ENCODE data around the gene MMEL1.
A peak's percentile ranks its signal among the peaks of the same experiment; 100 is the strongest.
"Not testable (repeated sequence)": the region's sequence is repeated elsewhere in the genome, so short reads cannot be mapped to it uniquely, and the experiment has no call there.

The MMEL1 gene

DNA sequence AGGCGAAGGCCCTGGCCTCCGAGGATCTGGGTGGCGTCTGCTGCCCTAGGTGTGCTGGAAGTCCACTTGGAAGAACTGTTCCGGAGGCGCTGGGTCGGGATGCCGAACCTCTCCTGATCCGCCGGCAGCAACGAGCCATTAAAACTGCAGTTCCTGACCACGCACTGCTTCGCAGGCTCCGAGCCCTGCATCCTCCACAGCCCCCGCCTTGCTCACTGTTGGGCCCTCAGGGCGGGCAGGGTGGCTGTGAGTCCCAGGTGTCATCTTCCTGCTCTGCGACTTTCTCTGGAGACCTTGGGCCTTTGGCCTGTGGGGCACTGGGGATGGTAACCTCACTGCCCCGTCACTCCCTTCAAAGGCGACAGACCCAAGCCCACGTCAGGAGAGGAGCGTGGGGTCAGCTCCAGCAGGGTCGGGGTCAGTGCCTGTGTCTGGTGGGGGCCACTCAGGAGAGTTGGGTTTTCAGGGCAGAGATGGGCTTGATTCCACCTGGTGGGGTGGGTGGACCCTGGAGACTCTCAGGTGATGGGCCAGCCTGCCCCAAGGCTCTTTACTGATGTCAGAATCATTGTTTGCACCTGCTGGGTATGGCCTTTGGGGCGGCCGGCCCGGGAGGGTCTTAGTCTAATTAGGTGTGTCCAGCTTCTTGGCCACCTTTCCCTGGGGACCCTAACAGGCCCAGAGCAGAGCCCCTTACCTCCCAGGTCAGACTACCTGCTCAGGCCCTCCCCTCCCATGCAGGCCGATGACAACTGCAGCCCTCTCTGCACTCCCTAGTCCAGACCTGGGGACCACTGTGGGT lies 43.2 kb downstream of the MMEL1 start:
- no peak for DNase-seq

DNA sequence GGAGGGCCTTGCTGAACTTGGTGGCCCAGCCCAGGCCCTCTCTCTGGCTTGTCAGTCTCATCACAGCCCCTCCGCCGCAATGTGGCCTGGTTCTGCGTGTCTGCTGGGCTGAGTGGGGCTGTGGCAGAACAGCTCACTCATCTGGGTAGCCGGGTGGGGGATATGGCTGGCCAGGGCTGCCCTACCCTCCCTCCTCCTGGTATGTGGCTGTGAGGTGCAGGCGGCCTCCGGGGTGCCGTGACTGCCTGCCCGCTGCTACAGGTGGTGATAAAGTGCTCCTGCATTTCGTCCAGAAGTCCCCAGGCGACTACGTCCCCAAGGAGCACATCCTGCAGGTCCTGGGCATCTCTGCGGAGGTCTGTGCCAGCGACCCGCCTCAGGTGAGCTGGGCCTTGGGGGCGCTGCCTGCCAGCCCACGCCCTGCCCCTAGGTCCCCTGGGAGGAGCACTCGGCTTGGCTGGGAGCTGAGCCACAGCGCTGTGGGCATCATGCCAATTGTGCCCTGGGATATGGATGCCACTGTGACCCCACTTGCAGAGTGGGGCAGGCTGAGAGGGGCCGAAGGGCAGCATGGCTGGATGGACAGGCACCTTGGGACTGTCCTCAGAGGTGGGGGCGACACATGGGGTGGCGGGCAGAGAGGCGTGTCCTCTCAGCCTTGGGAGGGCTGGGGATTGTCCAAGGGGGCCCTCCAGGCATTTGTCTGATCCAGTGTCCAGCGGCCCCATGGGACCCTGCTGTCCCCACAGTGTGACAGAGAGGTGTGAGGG lies 44.0 kb downstream of the MMEL1 start:
- no peak for DNase-seq

DNA sequence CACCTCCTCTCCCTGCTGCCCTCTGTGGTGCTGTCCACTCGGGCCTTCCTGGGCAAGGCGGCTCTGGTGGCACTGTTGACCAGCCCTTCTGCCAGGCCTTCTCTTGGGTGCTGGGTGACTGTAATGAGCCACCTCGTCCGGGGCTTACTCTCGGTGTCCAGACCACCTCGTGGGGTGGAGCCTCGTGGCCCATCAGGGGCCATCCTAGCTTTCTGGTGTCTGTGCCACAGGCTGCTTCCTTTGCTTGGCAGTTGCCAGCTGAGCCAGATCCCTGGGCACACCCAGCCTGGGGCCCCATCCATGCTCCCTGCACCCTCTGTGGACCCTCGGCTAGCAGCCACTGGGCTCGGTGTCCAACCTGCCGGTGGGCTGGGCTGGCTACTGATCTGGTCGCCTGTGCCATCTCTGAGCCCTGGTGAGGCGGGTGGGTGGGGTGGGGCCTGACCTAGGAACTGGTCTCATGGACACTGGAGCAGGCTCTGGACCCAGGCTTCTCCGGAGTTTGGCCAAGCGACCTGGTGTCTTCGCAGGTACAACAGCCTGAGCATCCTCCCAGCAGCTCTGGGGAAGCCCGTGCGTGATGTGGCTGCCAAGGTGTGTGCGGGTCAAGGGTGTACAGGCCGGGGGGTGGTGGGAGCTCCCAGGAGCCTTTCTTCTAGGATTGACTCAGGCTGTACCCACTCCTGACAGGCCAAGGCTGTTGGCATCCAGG lies 44.8 kb downstream of the MMEL1 start:
- DNase-seq, result no peak

DNA sequence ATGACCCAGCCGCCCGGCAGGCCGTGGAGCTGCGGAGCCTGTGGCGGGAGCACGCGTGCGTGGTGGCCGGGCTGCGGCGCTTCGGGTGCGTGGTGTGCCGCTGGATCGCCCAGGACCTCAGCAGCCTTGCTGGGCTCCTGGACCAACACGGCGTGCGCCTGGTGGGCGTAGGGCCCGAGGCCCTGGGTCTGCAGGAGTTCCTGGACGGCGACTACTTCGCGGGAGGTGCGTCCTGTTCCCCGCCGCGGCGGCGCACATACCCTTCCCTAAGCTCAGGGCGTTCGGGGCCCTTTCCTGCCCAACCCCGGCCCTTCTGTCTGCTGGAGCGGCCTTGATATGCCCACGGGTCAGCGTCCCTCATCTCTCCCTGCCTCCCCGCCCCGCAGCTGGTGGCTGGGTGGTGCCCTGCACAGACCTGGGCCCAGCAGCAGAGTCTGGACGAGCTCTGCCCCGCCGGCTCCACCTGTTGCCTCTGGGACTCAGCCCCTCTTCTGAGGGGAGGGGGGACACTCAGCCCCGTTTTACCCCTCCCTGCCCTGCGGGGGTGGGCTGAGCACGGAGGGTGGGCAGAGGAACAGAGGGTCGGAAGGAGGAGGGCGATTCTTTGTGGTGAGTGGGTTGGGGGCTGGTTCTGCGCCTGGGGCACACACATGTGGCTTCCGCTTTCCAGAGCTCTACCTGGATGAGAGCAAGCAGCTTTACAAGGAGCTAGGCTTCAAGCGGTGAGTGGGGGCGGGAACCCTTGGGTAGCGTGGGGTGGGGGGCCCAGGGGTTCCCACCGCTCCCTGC lies 45.6 kb downstream of the MMEL1 start:
- no peak for DNase-seq

GRCh38 chr1:2586154-2587070 lies 46.4 kb downstream of the MMEL1 start, which contains the start of gene PRXL2B:
Gene PRXL2B (plus strand): TSS chr1:2586777. CDS start chr1:2586886, 109 bp downstream.
- peak; percentile 94 for DNase-seq

GRCh38 chr1:2585318-2586092 lies 47.3 kb downstream of the MMEL1 start:
- no peak for DNase-seq

GRCh38 chr1:2584686-2585317 lies 48.0 kb downstream of the MMEL1 start:
- DNase-seq, result no peak

DNA sequence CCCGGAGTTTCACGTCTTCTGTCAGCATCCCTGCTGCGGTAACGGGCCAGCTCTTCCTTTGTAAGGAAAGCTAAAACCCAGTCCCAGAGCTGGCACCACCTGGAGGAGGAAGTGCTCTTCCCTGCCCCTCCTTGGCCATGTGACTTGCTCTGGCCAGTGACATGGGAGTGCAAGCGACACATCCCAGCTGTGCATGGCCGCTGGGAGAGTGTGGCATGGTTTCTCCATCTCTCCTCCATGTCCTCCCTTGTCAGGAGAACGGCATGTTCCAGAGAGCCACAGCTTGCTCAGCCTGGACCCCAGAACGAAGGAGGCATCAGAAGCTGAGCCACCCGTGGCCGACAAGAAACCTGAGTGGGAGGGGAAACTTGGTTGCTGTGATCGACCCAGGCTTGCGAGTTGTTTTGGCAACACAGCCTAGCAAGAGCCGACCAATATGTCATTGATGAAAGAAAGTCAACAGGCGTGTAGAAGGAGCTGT lies 48.9 kb downstream of the MMEL1 start:
- peak; percentile 51 for DNase-seq

- DNase-seq, result no peak
These were observed 49.5 kb downstream of the MMEL1 start for GRCh38 chr1:2583331-2583791.

DNA sequence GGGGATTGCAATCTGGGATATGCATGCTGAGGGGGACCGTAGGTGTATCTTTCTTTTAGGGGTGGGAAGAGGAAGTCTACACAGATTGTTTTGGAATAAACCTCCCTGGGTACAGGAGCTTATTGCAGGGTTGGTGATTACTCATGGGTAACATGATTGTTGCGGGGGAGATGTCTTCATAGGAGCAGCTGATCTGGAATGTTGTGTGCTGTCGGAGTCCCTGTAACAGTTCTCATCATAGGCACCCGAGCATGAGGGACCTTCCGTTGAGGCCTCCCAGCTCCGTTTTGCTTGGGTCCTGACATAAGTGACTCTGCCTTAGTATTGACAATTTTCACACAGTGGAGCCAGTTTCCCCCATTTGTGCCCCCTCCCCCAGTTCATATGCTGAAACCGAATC lies 50.4 kb downstream of the MMEL1 start:
- DNase-seq, result no peak

DNA sequence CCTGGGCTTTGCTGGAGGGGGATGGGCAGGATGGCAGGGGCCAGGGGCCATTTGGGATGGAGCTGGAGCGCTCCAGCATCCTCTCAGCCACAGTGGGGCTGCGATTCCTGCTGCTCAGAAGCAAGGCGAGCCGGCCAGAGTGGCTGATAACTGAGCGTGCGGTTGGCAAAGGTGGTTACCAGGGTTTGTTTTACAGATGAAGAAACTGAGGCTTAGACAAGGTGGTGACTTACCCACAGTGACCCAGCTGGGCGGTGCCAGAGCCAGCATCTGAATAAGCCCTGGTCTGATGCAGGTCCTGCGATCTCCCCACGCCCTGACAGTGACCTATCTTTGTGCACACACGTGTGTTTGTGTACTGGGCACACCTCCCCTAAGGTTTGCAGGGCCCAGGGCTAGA lies 52.1 kb downstream of the MMEL1 start:
- no peak for DNase-seq

DNA sequence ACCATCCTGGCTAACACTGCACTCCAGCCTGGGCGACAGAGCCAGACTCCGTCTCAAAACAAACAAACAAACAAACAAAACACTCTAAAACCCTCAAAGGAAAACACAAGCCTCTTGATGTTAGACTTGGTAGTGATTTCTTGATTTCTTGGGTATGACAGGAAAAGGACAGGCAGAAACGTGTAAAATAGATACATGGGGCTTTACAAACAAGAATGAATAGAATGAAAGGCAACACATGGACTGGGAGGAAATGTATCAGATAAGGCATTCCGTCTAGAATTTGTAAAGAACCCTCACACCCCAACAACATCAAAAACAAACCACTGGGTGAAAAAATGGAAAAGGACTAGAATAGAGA lies 54.1 kb downstream of the MMEL1 start:
- no peak for DNase-seq

DNA sequence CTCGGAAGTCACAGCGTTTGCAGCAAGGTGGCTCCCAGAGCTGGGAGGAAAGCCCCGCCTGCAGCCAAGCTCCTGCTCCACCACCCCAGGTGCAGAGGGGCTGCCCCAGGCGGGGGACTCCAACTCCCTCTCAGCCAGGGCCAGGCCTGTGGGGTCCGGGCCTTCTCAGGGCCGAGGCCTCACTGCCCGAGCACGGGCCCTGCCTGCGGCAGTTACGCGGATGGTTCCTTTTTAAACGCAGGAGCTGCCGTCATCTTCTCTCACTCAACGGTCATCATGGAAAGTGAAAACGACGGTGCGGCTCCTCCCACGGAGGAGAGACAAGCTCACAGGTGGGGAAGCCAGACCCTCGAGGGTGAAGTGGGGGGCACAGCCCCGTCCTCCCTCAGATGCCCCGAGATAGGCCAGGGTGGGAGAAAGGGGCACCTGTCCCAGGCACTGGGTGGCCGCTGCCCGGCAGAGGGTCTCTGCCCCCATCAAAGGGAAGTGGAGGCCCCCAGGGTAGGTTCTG lies 55.2 kb downstream of the MMEL1 start:
- not testable (repeated sequence) for DNase-seq

DNA sequence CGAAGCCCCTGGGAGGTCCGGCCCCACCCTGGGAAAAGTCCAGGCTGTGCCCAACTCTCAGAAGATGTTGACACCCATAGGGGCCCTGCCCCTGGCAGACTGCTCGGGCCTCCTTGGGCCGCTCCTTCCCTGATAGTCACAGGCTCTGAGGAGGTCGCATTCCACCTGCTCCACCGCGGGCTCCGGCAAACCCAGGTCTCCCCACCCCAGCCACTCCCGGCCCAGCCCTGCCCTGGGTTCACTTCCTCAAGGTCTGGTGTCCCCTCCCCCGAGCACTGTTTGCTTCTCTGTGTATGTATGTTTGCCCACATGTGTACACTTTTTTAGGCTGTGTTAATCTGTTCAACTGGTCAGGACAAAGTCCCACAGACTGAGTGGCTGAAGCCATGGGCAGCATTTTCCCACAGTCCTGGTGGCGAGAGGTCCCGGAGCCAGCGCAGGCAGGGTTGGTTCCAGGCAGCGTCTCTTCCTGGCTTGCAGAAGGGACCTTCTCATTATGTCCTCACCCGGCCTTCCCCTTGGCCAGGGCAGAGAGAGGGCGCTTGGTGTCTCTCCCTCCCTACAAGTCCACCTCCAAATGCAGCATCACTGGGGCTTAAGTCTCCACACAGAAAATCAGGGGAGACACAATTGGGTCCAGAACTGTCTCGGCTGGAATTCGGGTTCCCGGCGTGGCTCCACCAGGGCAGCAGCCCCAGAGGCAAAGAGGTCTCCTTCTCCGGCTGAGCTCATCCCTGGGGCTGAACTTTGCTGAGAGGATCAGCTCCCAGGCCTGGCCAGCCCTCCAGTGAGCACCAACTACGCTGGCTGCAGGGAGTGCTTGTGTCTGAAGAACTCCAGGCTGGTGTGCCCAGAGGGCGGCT lies 56.8 kb downstream of the MMEL1 start:
- DNase-seq, result no peak

GRCh38 chr1:2574350-2574749 lies 58.5 kb downstream of the MMEL1 start:
- no peak for DNase-seq

DNA sequence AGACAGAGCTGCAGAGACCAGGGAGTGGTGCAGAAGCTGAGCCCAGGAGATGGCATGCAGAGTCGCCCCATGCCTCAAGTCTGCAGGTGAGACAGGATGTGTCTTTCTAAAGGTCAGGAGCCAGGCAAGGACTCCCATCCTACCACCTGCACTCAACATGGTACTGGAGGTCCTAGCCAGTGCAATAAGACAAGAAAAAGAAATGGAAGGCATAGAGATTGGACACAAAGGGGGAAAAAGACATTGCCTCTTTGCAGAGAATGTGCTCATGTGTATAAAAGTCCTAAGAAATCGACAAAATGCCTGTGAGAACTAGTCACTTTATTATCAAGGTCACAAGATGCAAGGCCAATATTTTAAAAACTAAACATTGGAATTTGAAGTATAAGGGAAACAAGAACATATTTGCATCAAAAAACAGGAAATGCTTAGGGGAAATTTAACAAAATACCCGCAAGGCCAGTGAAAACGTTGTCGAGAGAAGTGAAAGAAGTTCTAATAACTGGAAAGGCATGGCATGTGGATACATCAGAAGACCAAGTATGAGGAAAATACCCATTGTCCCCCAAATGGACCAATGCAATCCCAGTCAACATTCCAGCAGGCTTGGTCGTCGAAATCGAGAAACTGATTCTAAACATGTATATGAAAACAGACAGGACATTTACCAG lies 59.4 kb downstream of the MMEL1 start:
- no peak for DNase-seq

DNA sequence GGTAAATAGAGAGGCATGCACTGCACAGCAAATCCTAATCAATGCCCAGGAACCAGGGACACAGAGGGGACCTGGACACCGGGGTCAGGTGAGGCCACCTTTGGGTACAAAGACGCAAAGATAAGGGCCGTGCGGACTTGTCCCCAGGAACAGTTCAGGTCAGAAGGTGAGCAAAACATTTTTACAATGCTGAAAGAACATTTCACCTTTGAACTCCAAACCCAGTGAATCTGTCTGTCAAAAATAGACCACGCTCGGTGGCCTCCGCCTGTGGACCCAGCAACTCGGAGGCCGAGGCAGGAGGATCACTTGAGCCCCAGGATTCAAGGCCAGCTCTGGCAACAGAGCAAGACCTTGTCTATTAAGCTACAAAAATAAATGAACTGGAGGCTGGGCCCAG lies 61.5 kb downstream of the MMEL1 start:
- no peak for DNase-seq

GRCh38 chr1:2570332-2570731 lies 62.5 kb downstream of the MMEL1 start:
- no peak for DNase-seq

All from NCI-H2029 (cell line).